Spinal cord (tissue), 10 donors: ENCODE measurements around the gene SRL. TPM values are rescaled to one million over a fixed set of nuclear protein-coding genes. Genes with fewer than 3 reads are reported as not detected.

ENCODE experiments used
- DNase-seq, 6 donors: peaks; one replicate each; pipeline versions ENCODE4 v3.0.0 to v3.0.0-alpha.2; 2013 to 2015; ENCODE audit warnings: low spot score in 6 of 6, low read depth in 4 of 6
- H3K27ac ChIP-seq: one replicate; pipeline ENCODE4 v1.5.1; 2013; ENCODE audit warnings: low read depth, low read length, control low read depth
- H3K27me3 ChIP-seq: one replicate; pipeline ENCODE4 v1.6.1; 2013; ENCODE audit warnings: low read length; ENCODE audit not compliant: control insufficient read depth, insufficient read depth
- H3K36me3 ChIP-seq: one replicate; pipeline ENCODE4 v1.6.1; 2013; ENCODE audit warnings: low read length; ENCODE audit not compliant: control insufficient read depth, insufficient read depth
- H3K4me1 ChIP-seq: one replicate; pipeline ENCODE4 v1.6.1; 2013; ENCODE audit warnings: low read length; ENCODE audit not compliant: control insufficient read depth, insufficient read depth
- H3K4me3 ChIP-seq: one replicate; pipeline ENCODE4 v1.5.1; 2013; ENCODE audit warnings: low read depth, low read length, control low read depth
- H3K9me3 ChIP-seq: one replicate; pipeline ENCODE4 v1.6.1; 2013; ENCODE audit warnings: low read length; ENCODE audit not compliant: control insufficient read depth, insufficient read depth
- WGBS: methylation state at CpG from one replicate; pipeline ENCODE4 v1.1.5; 2013; ENCODE audit warnings: missing lambda C conversion rate; ENCODE audit not compliant: insufficient coverage; 5-methylcytosine and 5-hydroxymethylcytosine counted together
- polyA plus RNA-seq, 2 donors: library from polyadenylated mRNA; unstranded; fragments of 120-200 nt; gene quantifications; one replicate each; pipeline ENCODE4 v1.2.1, GENCODE V29; 2013; ENCODE audit not compliant: insufficient read length in 2 of 2
- total RNA-seq, 2 donors: library from RNA; depleted of rRNA in 1 of 2; stranded (reverse); fragments of 120-200 nt in 1 of 2; fragments of >200 nt in 1 of 2; gene quantifications; one replicate each; pipeline versions ENCODE4 v1.2.3 to v1.2.4, GENCODE V29; 2013 to 2014
- donor health status: healthy.

Gene SRL
- total and polyA plus RNA-seq, 4 donors, result 1.6 to 1.9 (median 1.7) TPM

DNA sequence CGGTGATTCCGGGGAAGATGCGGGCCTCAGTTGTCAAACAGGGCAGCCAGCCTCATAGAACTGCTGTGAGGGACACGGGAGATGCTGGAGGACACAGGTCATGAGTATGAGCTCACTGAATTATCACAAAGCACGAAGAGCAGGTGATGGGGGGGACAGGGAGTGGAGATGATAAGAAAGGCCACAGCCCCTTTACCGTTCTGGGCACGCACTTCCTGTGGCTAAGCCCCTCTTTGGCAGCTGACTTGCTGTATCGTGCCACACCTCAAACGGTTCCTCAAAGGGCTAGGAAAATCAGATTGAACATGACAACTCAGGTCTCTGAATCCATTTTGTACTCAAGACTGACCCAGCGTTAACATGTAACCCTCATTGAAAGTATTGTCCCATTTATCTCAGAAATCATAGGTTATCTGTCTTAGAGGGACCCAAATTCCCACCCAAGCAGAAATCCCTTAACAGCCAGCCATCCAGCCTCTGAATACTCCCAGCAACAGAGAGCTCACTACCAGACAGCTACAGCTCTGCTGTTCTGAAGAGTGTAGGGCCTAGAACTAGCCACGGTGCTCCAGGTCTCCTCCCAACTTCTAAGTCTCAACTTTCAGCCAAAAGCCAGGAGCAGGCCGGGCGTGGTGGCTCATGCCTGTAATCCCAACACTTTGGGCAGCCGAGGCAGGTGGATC lies 5.0 kb upstream of the SRL start:
- peaks cover 9% of the 10 kb centered on the region for H3K4me1 ChIP-seq
- no peak overlapping the region for H3K27ac ChIP-seq
- H3K36me3 ChIP-seq, result peaks cover 3% of the 10 kb centered on the region
- no peaks in the 10 kb centered on the region for H3K9me3 ChIP-seq
- 92% methylated on average over 14 of the region's 14 CpGs for WGBS
- DNase-seq, result no peak
- no peaks in the 10 kb centered on the region for H3K27me3 ChIP-seq
- no peak overlapping the region for H3K4me3 ChIP-seq

DNA sequence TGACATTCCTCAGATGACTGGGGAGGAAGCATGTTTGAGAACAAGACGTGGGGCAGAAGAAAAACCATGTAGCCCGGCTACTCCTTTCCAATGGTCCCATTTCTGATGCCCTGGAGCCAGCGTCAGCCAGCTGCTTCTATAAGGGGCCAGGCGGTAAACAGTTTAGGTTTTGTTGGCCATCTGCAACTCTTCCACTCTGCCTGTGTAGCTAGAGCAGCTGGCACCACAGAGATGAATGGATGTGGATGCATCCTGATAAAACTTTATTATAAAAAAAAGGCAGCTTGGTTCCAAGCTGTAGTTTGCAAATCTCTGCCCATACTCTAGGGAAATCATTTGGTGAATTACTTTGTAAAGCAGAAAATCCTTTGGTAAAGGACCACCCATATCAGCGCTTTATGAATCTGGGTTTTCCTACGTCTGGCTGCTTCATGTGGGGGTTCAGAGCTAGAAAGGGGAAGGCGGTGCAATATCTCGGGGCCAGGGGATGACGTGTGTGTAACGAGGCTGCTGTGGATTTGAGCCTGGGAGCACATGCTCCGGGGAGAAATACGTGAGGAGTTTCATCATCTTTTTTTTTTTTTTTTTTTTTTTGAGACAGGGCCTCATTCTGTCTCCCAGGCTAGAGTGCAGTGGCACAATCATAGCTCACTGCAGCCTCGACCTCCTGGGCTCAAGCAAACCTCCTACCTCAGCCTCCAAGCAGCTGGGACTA lies 3.4 kb upstream of the SRL start:
- Histone ChIP-seq H3K4me1 (peaks cover 26% of the 10 kb centered on the region), H3K27ac (peak overlapping the region; percentile 10), H3K36me3 (peaks cover 3% of the 10 kb centered on the region), H3K9me3 (no peaks in the 10 kb centered on the region), H3K27me3 (no peaks in the 10 kb centered on the region), H3K4me3 (no peak overlapping the region)
- peak in 2 of 6 donors; percentile 40 to 57 for DNase-seq
- 53% methylated on average over 7 of the region's 13 CpGs for WGBS

DNA sequence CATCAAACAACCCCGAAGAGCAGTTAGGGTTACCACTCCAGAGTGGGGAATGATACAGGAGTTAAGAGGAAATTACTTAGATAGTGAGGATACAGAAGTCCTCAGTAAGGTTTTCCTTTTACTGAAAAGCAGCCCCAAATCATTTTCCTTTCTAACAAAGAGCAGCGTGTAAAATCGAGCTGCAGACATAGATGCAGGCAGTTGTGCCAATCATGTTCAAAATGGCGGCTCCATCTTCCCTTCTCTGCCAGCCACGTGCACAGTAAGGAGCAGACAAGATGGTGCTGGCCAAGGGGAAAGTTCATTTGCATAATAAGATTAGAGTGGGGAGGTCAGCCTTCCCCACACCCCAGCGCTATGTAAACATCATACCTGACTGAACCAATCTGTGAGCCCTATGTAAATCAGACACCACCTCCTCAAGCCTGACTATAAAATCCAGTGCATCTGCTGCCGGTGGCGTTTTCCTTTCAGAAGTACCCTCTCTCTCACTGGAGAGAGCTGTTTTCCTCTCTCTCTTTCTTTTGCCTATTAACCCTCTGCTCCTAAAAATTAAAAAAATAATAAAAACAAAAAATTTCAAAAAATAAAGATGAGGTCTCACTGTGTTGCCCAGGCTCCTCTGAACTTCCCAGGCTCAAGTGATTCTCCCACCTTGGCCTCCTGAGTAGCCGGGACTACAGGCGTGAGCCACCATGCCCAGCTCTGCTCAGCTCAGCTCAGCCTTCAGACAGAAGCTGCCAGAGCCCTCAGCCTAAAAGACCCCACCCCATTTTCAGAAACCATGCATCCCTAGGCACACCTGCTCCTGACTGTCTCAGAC lies 2.6 kb upstream of the SRL start:
- WGBS, result 79% methylated on average over 2 of the region's 10 CpGs
- H3K36me3 ChIP-seq, result peaks cover 3% of the 10 kb centered on the region
- H3K4me3 ChIP-seq, result no peak overlapping the region
- H3K27ac ChIP-seq, result peak overlapping the region; percentile 10
- peaks cover 34% of the 10 kb centered on the region for H3K4me1 ChIP-seq
- H3K27me3 ChIP-seq, result no peaks in the 10 kb centered on the region
- DNase-seq, result peak in 1 of 6 donors; percentile 80
- H3K9me3 ChIP-seq, result no peaks in the 10 kb centered on the region

DNA sequence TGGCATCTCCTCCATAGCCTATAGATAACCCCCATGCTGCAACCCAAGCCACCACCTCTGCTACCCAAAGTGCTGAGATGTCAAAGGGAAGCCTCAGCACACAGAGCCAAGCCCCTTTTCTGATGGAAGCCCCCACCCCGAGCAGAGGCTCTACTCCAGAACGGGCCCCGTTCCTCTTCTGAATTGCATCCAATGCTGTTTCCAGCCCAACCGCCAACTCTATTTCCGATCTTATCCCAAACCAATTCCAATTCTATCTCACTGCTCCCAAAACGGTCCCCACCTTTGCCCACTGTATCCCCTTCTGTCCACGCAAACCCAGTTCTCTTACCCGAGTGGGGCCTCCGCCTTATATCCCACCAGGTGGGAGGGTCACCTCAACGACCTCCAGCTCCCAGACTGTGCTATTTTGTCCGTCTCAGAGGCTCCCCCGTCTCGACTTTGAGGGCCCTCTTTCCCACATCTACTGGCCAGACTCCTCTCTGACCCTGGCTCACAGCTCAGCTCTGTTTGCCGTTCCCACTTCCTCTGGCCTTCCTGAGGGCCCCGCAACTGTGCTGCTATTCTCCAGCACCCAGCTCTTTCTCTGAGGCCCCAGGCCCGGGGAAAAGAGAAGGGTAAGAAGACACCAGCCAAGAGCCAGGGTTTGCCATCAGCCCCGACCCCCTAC lies 487 bp downstream of the SRL start:
- Histone ChIP-seq H3K4me1 (peaks cover 49% of the 10 kb centered on the region), H3K4me3 (no peak overlapping the region), H3K27ac (no peak overlapping the region), H3K36me3 (peaks cover 3% of the 10 kb centered on the region), H3K27me3 (no peaks in the 10 kb centered on the region), H3K9me3 (no peaks in the 10 kb centered on the region)
- WGBS, result 74% methylated on average over 16 of the region's 17 CpGs
- DNase-seq, result no peak

DNA sequence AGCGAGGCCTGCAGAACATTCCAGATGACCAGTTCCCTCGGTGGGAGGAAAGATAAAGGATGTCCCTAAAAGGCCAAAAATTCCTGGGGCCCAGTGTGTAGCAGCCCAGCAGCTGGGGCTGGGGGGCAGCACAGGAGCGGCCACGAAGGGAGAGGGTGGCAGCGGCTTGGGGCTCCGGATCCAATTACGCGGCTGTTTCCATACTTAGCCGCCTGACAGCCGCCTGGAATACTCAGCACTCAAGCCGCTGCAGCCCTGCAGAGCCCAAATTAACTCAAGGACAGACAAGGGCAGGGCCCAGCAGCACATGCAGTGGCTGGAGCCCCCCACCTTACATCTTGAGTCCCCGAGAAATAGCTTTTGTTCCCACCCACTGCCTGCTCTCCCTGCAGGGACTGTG lies 1.3 kb downstream of the SRL start:
- 47% methylated on average over 11 of the region's 12 CpGs for WGBS
- no peaks in the 10 kb centered on the region for H3K27me3 ChIP-seq
- H3K27ac ChIP-seq, result no peak overlapping the region
- peak in 1 of 6 donors; percentile 46 for DNase-seq
- H3K9me3 ChIP-seq, result no peaks in the 10 kb centered on the region
- no peaks in the 10 kb centered on the region for H3K36me3 ChIP-seq
- no peak overlapping the region for H3K4me3 ChIP-seq
- H3K4me1 ChIP-seq, result peaks cover 49% of the 10 kb centered on the region

DNA sequence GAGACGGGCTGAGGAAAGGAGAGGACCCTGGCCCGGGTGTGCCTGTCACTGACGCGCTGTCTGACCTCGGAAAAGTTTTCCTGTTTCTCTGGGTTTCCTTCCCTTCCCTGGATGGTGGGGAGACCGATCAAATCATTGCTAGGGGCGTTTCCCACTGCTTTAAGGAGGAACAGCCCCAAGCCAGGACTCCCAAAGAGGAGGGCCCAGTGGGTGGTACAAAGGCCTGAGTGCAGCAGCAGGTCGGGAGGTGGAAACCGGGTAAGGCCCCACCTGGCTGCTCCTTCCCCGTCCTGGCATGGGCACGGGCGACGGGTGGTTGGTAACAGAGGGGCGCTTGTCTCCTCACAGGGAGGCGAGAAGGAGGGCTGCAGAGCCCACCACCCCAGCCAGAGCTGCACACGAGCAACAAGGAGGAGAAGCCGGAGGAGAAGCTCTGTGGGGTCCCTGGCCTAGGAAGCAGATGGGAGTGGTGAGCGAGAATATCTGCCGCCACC lies 2.2 kb downstream of the SRL start:
- Histone ChIP-seq H3K4me3 (no peak overlapping the region), H3K36me3 (no peaks in the 10 kb centered on the region), H3K27ac (peak overlapping the region; percentile 64), H3K27me3 (no peaks in the 10 kb centered on the region), H3K9me3 (no peaks in the 10 kb centered on the region), H3K4me1 (peaks cover 43% of the 10 kb centered on the region)
- WGBS, result 74% methylated on average over 7 of the region's 19 CpGs
- no peak for DNase-seq

DNA sequence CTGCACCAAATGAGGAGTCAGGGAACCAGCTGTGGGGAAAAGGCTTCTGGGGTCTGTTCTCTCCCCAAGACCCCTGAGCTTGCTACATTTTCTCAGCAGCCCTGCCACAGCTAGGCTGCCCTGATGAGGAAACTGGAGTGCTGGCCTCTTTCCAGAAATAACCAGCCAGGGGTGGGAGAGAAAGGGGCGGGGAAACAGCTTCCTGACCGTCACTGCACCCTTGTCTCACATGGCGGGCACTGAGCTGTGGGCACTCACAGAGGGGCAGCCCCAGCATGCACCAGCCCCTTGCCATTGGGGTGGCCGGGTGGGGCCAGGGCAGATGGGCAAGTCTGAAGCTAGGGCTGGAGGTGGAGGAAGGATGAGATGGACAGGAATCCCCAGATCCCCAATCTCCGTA lies 2.9 kb downstream of the SRL start:
- H3K4me1 ChIP-seq, result peaks cover 42% of the 10 kb centered on the region
- peak overlapping the region; percentile 64 for H3K27ac ChIP-seq
- DNase-seq, result peak in 2 of 6 donors; percentile 56 to 67
- H3K4me3 ChIP-seq, result no peak overlapping the region
- no peaks in the 10 kb centered on the region for H3K36me3 ChIP-seq
- WGBS, result 42% methylated on average over 4 of the region's 5 CpGs
- H3K9me3 ChIP-seq, result no peaks in the 10 kb centered on the region
- no peaks in the 10 kb centered on the region for H3K27me3 ChIP-seq

DNA sequence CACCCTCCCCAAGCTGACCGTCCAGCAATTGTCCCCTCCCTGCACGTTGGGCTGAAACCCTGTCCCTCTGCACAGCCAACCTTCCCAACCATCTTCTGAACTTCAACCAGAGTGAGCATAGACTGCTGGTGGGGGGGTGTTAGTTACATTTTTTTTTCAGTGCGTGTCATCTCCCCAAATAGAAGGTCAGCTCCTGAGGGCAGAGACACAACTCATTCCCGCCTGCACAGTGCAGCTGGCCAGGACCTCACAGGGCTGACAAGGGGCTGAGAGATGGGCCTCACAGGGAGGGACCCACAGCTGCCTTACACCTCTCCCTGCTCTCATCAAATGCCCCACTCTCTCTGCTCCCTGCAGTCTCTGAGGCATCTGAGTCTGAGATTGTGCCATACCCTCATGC lies 8.4 kb downstream of the SRL start:
- H3K27ac ChIP-seq, result no peak overlapping the region
- H3K27me3 ChIP-seq, result no peaks in the 10 kb centered on the region
- no peaks in the 10 kb centered on the region for H3K9me3 ChIP-seq
- H3K4me1 ChIP-seq, result peaks cover 9% of the 10 kb centered on the region
- no peak overlapping the region for H3K4me3 ChIP-seq
- H3K36me3 ChIP-seq, result no peaks in the 10 kb centered on the region
- no peak for DNase-seq
- 56% methylated on average over 2 of the region's 4 CpGs for WGBS
